Spleen (tissue), 7 donors: ENCODE results near the gene ZNF746.

ENCODE experiments used
- POLR2A ChIP-seq, 3 donors: fragments of 450-650 bp; IDR thresholded peaks; one replicate each; pipeline ENCODE4 v1.5.1; 2017; ENCODE audit warnings: antibody characterized with exemption in 3 of 3, mild to moderate bottlenecking in 1 of 3
- TF ChIP-seq, protein P1 (sequence below), 11 experiments: fragments of 200-600 bp in 7 of 11; fragments of 450-650 bp in 4 of 11; sonication (generic) in 4 of 11; IDR thresholded peaks in 8 of 11; conservative IDR thresholded peaks in 3 of 11; 1 replicate in 7 of 11; 2 replicates in 4 of 11; pipeline versions ENCODE4 v1.4.0 to v1.8.0; 2016 to 2021; ENCODE audit warnings: antibody characterized with exemption in 11 of 11, inconsistent platforms in 4 of 11, mild to moderate bottlenecking in 1 of 11
- donor health status: DM: no; HTN: no; CAD: no; lungs with moderate emphysema.
- donor health status: DM: no; HTN: no; CAD: no.
- donor health status: DM: no; HTN: no; CAD: no.

DNA sequence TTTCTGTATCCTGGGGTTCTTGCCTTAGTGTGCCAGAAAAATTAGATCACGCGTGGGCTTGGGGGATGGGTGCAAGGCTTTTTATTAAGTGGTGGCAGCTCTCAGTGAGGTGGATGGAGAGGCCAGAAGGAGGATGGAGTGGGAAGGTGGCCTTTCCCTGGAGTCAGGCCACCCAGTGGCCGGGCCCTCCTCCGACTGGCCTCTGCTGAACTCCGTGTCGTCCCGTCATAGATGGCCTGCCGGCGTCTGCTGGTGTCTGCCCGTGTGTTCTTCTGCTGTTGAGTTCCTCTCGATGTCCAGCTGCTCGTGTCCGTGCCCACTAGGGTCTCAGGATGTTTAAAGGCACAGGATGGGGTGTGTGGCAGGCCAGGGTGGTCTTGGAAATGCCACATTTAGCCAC lies 4.0 kb upstream of the ZNF746 start:
- TF ChIP-seq, protein P1, sequence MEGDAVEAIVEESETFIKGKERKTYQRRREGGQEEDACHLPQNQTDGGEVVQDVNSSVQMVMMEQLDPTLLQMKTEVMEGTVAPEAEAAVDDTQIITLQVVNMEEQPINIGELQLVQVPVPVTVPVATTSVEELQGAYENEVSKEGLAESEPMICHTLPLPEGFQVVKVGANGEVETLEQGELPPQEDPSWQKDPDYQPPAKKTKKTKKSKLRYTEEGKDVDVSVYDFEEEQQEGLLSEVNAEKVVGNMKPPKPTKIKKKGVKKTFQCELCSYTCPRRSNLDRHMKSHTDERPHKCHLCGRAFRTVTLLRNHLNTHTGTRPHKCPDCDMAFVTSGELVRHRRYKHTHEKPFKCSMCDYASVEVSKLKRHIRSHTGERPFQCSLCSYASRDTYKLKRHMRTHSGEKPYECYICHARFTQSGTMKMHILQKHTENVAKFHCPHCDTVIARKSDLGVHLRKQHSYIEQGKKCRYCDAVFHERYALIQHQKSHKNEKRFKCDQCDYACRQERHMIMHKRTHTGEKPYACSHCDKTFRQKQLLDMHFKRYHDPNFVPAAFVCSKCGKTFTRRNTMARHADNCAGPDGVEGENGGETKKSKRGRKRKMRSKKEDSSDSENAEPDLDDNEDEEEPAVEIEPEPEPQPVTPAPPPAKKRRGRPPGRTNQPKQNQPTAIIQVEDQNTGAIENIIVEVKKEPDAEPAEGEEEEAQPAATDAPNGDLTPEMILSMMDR (IDR thresholded peaks at IDR 0.05 in 8 of 11, conservative IDR thresholded peaks at IDR 0.05 in 3 of 11): no peak
- TF ChIP-seq POLR2A (IDR thresholded peaks at IDR 0.05): no peak
